Measurements from ENCODE around the gene AQP10. TPM values are rescaled to one million over a fixed set of nuclear protein-coding genes. Genes with fewer than 3 reads are reported as not detected.

AQP10 gene
- total and polyA plus RNA-seq, 10 of the 15 experiments (the other 5 are each of a cell fraction or from before 2014, with no cell fraction given): not detected

- SMC1A ChIA-PET (ENCODE audit: uncharacterized antibody, unreplicated experiment): interaction anchor here (0.8 kb wide), 1 partner anchor 101 kb away, joined by 5 read pairs; no protein-coding TSS in a partner anchor
- no peak overlapping the region for H3K9ac ChIP-seq (ENCODE audit: control insufficient read depth, insufficient read depth, low read length)
- no peaks in the 10 kb centered on the region for H3K4me1 ChIP-seq (ENCODE audit: control insufficient read depth, insufficient read depth, low read length)
- BruUV-seq (replicated peaks): no TSS peak
- no peak overlapping the region for H3K4me2 ChIP-seq (ENCODE audit: control insufficient read depth, insufficient read depth)
- H3K27me3 ChIP-seq (replicated peaks in 1 of 2; ENCODE audit: control insufficient read depth in 2 of 2, insufficient read depth in 2 of 2, low read length in 1 of 2): no peaks in the 10 kb centered on the region
- peaks cover 3% of the 10 kb centered on the region; the same call in 2 of the 3 replicates for H3K9me3 ChIP-seq (replicated peaks; ENCODE audit: control insufficient read depth, insufficient read depth, low read length)
- intact Hi-C loops (cut with micrococcal nuclease; ENCODE audit: unreplicated experiment) (no loop called here), in situ Hi-C loops (cut with MboI) (no loop called here)
- no peak overlapping the region for H3K27ac ChIP-seq (ENCODE audit: control insufficient read depth, insufficient read depth)
- POLR2A ChIA-PET: no interaction called here
- ATAC-seq (no peak), FAIRE-seq (peak; percentile 49), DNase-seq (ENCODE audit: low read depth, low spot score) (no peak)
- CTCF ChIA-PET: interaction anchor here (0.6 to 1.4 kb wide), 3 partner anchors 18 to 722 kb away, joined by 3 to 4 read pairs (median 3); no protein-coding TSS in a partner anchor
- no peak overlapping the region for H3K4me3 ChIP-seq
- no peaks in the 10 kb centered on the region for H3K36me3 ChIP-seq (ENCODE audit: control insufficient read depth in 2 of 2, insufficient read depth in 2 of 2, low read length in 1 of 2)
- WGBS (ENCODE audit: insufficient coverage, insufficient replicate concordance, low lambda C conversion rate, missing lambda C conversion rate): 47% methylated on average over 8 of the region's 8 CpGs
- no peak for TF ChIP-seq ZBED1 (IDR thresholded peaks at IDR 0.05; ENCODE audit: borderline replicate concordance)
- 0 out of 2 replicates have a peak, but pooled peaks have one; percentile 56 for TF ChIP-seq CBX3 (IDR thresholded peaks at IDR 0.05; ENCODE audit: borderline replicate concordance, low read depth)
- peak; percentile 43; the same call in 1 of the 2 replicates for TF ChIP-seq RELB (IDR thresholded peaks at IDR 0.05; ENCODE audit: low read depth)
- peak; percentile 99 for TF ChIP-seq CBX5 (IDR thresholded peaks at IDR 0.05; ENCODE audit: low read depth)
- RAD21 ChIA-PET (ENCODE audit: unreplicated experiment): no interaction called here
- no peaks in the 10 kb centered on the region for H4K20me1 ChIP-seq (ENCODE audit: control insufficient read depth, insufficient read depth)
- no peak overlapping the region for H2AFZ ChIP-seq (ENCODE audit: control insufficient read depth, low read depth, low read length)
- H3K79me2 ChIP-seq (ENCODE audit: control insufficient read depth, insufficient read depth, low read length): no peaks in the 10 kb centered on the region
Observed at GRCh38 chr1:154295408-154296235, 25.3 kb upstream of the AQP10 start.

- Histone ChIP-seq H3K4me1 (ENCODE audit: control insufficient read depth, insufficient read depth, low read length) (no peaks in the 10 kb centered on the region), H2AFZ (ENCODE audit: control insufficient read depth, low read depth, low read length) (no peak overlapping the region), H3K79me2 (ENCODE audit: control insufficient read depth, insufficient read depth, low read length) (no peaks in the 10 kb centered on the region), H3K9me3 (replicated peaks; ENCODE audit: control insufficient read depth, insufficient read depth, low read length) (no peaks in the 10 kb centered on the region), H3K4me3 (no peak overlapping the region), H3K27ac (ENCODE audit: control insufficient read depth, insufficient read depth) (no peak overlapping the region), H3K9ac (ENCODE audit: control insufficient read depth, insufficient read depth, low read length) (no peak overlapping the region), H4K20me1 (ENCODE audit: control insufficient read depth, insufficient read depth) (no peaks in the 10 kb centered on the region), H3K4me2 (ENCODE audit: control insufficient read depth, insufficient read depth) (no peak overlapping the region), H3K36me3 (ENCODE audit: control insufficient read depth in 2 of 2, insufficient read depth in 2 of 2, low read length in 1 of 2) (no peaks in the 10 kb centered on the region), H3K27me3 (replicated peaks in 1 of 2; ENCODE audit: control insufficient read depth in 2 of 2, insufficient read depth in 2 of 2, low read length in 1 of 2) (no peaks in the 10 kb centered on the region)
- ChIA-PET CTCF (no interaction called here), SMC1A (ENCODE audit: uncharacterized antibody, unreplicated experiment) (interaction anchor here (1.2 kb wide), 1 partner anchor 10 kb away, joined by 3 read pairs; no protein-coding TSS in a partner anchor), POLR2A (no interaction called here), RAD21 (ENCODE audit: unreplicated experiment) (no interaction called here)
- in situ Hi-C loops (cut with MboI) (no loop called here), intact Hi-C loops (cut with micrococcal nuclease; ENCODE audit: unreplicated experiment) (no loop called here)
- 94% methylated on average over 1 of the region's 1 CpG for WGBS (ENCODE audit: insufficient coverage, insufficient replicate concordance, low lambda C conversion rate, missing lambda C conversion rate)
- DNase-seq (ENCODE audit: low read depth, low spot score): no peak
- FAIRE-seq: no peak
- no TSS peak for BruUV-seq (replicated peaks)
- no peak for ATAC-seq
- TF ChIP-seq E4F1 (IDR thresholded peaks at IDR 0.05; ENCODE audit: borderline replicate concordance, partially characterized antibody) (no peak), HDGF (IDR thresholded peaks at IDR 0.05) (no peak), BCLAF1 (IDR thresholded peaks at IDR 0.05) (no peak), RAD21 (IDR thresholded peaks at IDR 0.05; ENCODE audit: insufficient read depth, low read depth, low read length) (no peak), STAT3 (IDR thresholded peaks at IDR 0.05; ENCODE audit: low read depth, low read length) (no peak)
Observed at GRCh38 chr1:154301582-154301981, 19.3 kb upstream of the AQP10 start.

Data from GM12878 (cell line).